Testis (tissue), 3 donors: Measurements from ENCODE around the gene CHRNA9. TPM values are rescaled to one million over a fixed set of nuclear protein-coding genes. Genes with fewer than 3 reads are reported as not detected.

Source experiments
- DNase-seq: peaks from one replicate; pipeline ENCODE4 v3.0.0-alpha.2; 2019
- H3K27ac ChIP-seq, 2 donors: fragments of 200-600 bp; sonication (generic); one replicate each; pipeline ENCODE4 v1.5.1; 2019
- H3K27me3 ChIP-seq: fragments of 200-600 bp; sonication (generic); one replicate; pipeline ENCODE4 v1.5.1; 2019
- H3K36me3 ChIP-seq: fragments of 200-600 bp; sonication (generic); one replicate; pipeline ENCODE4 v1.5.1; 2017; ENCODE audit warnings: low read depth; ENCODE audit errors: missing control alignments
- H3K4me1 ChIP-seq: fragments of 200-600 bp; sonication (generic); one replicate; pipeline ENCODE4 v1.5.1; 2019
- H3K4me3 ChIP-seq, 2 donors: fragments of 200-600 bp; sonication (generic); one replicate each; pipeline ENCODE4 v1.5.1; 2017 to 2019
- H3K9me3 ChIP-seq: fragments of 200-600 bp; sonication (generic); one replicate; pipeline ENCODE4 v1.5.1; 2017
- CTCF ChIP-seq, 3 experiments: fragments of 450-650 bp in 2 of 3; fragments of 200-600 bp in 1 of 3; sonication (generic) in 1 of 3; IDR thresholded peaks; one replicate each; pipeline ENCODE4 v1.5.1; 2016 to 2019; ENCODE audit warnings: antibody characterized with exemption in 3 of 3, mild to moderate bottlenecking in 2 of 3, moderate library complexity in 1 of 3
- POLR2A ChIP-seq: fragments of 450-650 bp; IDR thresholded peaks from one replicate; pipeline ENCODE4 v1.6.1; 2017; ENCODE audit warnings: antibody characterized with exemption, mild to moderate bottlenecking, moderate library complexity
- WGBS, 2 donors: methylation state at CpG; one replicate each; pipeline ENCODE4 v1.1.5; 2018; 5-methylcytosine and 5-hydroxymethylcytosine counted together
- intact Hi-C: fragments of 100-400 bp; cut with DNase I; formaldehyde crosslinking; loops from one replicate; pipeline ENCODE4 v1.15.1; 2023; ENCODE audit warnings: low total_unique reads
- polyA plus RNA-seq: library from polyadenylated mRNA; stranded (reverse); fragments of 350-450 nt; fragmentation: Illumina TruSeq; extraction: RNeasy Lipid Tissue Mini Kit (QIAGEN cat#74804); gene quantifications from one replicate; pipeline ENCODE4 v1.2.3, GENCODE V29; 2014; ENCODE audit warnings: low read depth, low replicate concordance; ENCODE audit not compliant: insufficient read depth
- total RNA-seq, 2 donors: library from RNA; depleted of rRNA; stranded (reverse); fragments of >200 nt; gene quantifications; one replicate each; pipeline ENCODE4 v1.2.3, GENCODE V29; 2016

The CHRNA9 gene
- total and polyA plus RNA-seq, 3 donors from 2014 or later, result 0.13 to 0.50 (median 0.16) TPM

- H3K27me3 ChIP-seq, result no peaks in the 10 kb centered on the region
- H3K9me3 ChIP-seq, result no peaks in the 10 kb centered on the region
- H3K27ac ChIP-seq, result no peak overlapping the region
- DNase-seq, result no peak
- H3K4me3 ChIP-seq, result no peak overlapping the region
- intact Hi-C loops, result no loop called here
- TF ChIP-seq CTCF (IDR thresholded peaks at IDR 0.05) (no peak), POLR2A (no peak)
- 19 to 30% methylated on average over 3 of the region's 3 CpGs for WGBS, 2 donors
- H3K36me3 ChIP-seq, result no peaks in the 10 kb centered on the region
- no peaks in the 10 kb centered on the region for H3K4me1 ChIP-seq
Measured at GRCh38 chr4:40316333-40316781, 18.8 kb upstream of the CHRNA9 start.

- 1 to 5% methylated on average over 18 to 19 of the region's 19 CpGs for WGBS, 2 donors
- H3K27me3 ChIP-seq, result no peaks in the 10 kb centered on the region
- no peaks in the 10 kb centered on the region for H3K4me1 ChIP-seq
- peak; percentile 46 for DNase-seq
- intact Hi-C loops, result no loop called here
- TF ChIP-seq POLR2A (no peak), CTCF (IDR thresholded peaks at IDR 0.05) (peak; percentile 74 to 96 (median 80))
- H3K36me3 ChIP-seq, result no peaks in the 10 kb centered on the region
- no peak overlapping the region for H3K27ac ChIP-seq
- peak overlapping the region in 1 of 2 donors; percentile 44 for H3K4me3 ChIP-seq
- H3K9me3 ChIP-seq, result no peaks in the 10 kb centered on the region
Measured at GRCh38 chr4:40316782-40317635, 18.1 kb upstream of the CHRNA9 start.

GRCh38 chr4:40317916-40318658 lies 17.0 kb upstream of the CHRNA9 start:
- H3K36me3 ChIP-seq, result no peaks in the 10 kb centered on the region
- H3K4me3 ChIP-seq, result no peak overlapping the region
- no peaks in the 10 kb centered on the region for H3K27me3 ChIP-seq
- no peaks in the 10 kb centered on the region for H3K4me1 ChIP-seq
- no peak overlapping the region for H3K27ac ChIP-seq
- no peaks in the 10 kb centered on the region for H3K9me3 ChIP-seq
- intact Hi-C loops, result no loop called here
- TF ChIP-seq POLR2A (no peak), CTCF (IDR thresholded peaks at IDR 0.05) (no peak)
- DNase-seq, result no peak
- 86 to 90% methylated on average over 10 of the region's 10 CpGs for WGBS, 2 donors

GRCh38 chr4:40321574-40322275 lies 13.4 kb upstream of the CHRNA9 start:
- H3K36me3 ChIP-seq, result no peaks in the 10 kb centered on the region
- TF ChIP-seq CTCF (IDR thresholded peaks at IDR 0.05), result no peak
- TF ChIP-seq POLR2A, result no peak
- intact Hi-C loops, result no loop called here
- no peaks in the 10 kb centered on the region for H3K9me3 ChIP-seq
- H3K4me1 ChIP-seq, result no peaks in the 10 kb centered on the region
- H3K4me3 ChIP-seq, result no peak overlapping the region
- no peak overlapping the region for H3K27ac ChIP-seq
- DNase-seq, result no peak
- 80% methylated on average over 7 of the region's 7 CpGs for WGBS, 2 donors
- H3K27me3 ChIP-seq, result no peaks in the 10 kb centered on the region
